Fibroblast of villous mesenchyme (primary cell): Measurements from ENCODE around the gene NCK2. TPM values are rescaled to one million over a fixed set of nuclear protein-coding genes. Genes with fewer than 3 reads are reported as not detected.
A peak's percentile ranks its signal among the peaks of the same experiment; 100 is the strongest.

ENCODE experiments used
- DNase-seq: peaks from one replicate; pipeline ENCODE4 v3.0.0-alpha.2; 2010; ENCODE audit warnings: low read depth
- H3K4me3 ChIP-seq: 2 replicates; pipeline ENCODE4 v1.5.1; 2011; ENCODE audit warnings: low read depth, mild to moderate bottlenecking, low read length
- CTCF ChIP-seq: IDR thresholded peaks from 2 replicates; pipeline ENCODE4 v1.5.1; 2012; ENCODE audit warnings: low read depth, mild to moderate bottlenecking, low read length; ENCODE audit not compliant: insufficient read depth
- total RNA-seq: library from RNA; depleted of rRNA; stranded (reverse); fragments of >200 nt; gene quantifications from 2 replicates; pipeline ENCODE4 v1.2.3, GENCODE V29; 2012

NCK2 gene
- total RNA-seq, 1 donor = 22.5 TPM

GRCh38 chr2:105795575-105795934, 50.8 kb downstream of the NCK2 start:
- no peak for DNase-seq
- no peak overlapping the region for H3K4me3 ChIP-seq
- TF ChIP-seq CTCF = no peak

- peak; percentile 60 for DNase-seq
- no peak for TF ChIP-seq CTCF
- H3K4me3 ChIP-seq = no peak overlapping the region
Measured at GRCh38 chr2:105796131-105796638, 51.5 kb downstream of the NCK2 start.

GRCh38 chr2:105796791-105797190, 52.1 kb downstream of the NCK2 start:
- DNase-seq = no peak
- H3K4me3 ChIP-seq = no peak overlapping the region

GRCh38 chr2:105797298-105797819, 52.6 kb downstream of the NCK2 start:
- TF ChIP-seq CTCF = no peak

More at GRCh38 chr2:105796791-105797190, 52.1 kb downstream of the NCK2 start:
- no peak for TF ChIP-seq CTCF

GRCh38 chr2:105798595-105798994, 53.9 kb downstream of the NCK2 start:
- no peak overlapping the region for H3K4me3 ChIP-seq
- DNase-seq = no peak
- no peak for TF ChIP-seq CTCF

More at GRCh38 chr2:105797298-105797819, 52.6 kb downstream of the NCK2 start:
- H3K4me3 ChIP-seq = no peak overlapping the region
- peak; percentile 83 for DNase-seq

- TF ChIP-seq CTCF = no peak
- peak; percentile 58 for DNase-seq
- no peak overlapping the region for H3K4me3 ChIP-seq
Measured at GRCh38 chr2:105800036-105800713, 55.5 kb downstream of the NCK2 start.
